HEK293 (cell line): ENCODE results near the gene XBP1.

Experiments used
- CTCF ChIA-PET: fragments of 350-600 bp; formaldehyde crosslinking; extraction: SDS; loops from one replicate; lab custom pipeline; 2021; ENCODE audit warnings: antibody characterized with exemption; lab: Yijun Ruan, JAX
- POLR2A ChIA-PET: fragments of 300-600 bp; formaldehyde crosslinking; extraction: SDS; loops from one replicate; lab custom pipeline; 2020; ENCODE audit warnings: antibody characterized with exemption, inconsistent platforms; lab: Yijun Ruan, JAX
- H3K27ac ChIP-seq: fragments of 200-500 bp; sonication (Bioruptor generic); 2 replicates; pipeline ENCODE4 v1.5.1; 2014; ENCODE audit warnings: low read depth, low read length, control low read depth, inconsistent platforms; ENCODE audit errors: extremely low read depth
- H3K36me3 ChIP-seq, 2 experiments: fragments of 200-500 bp in 1 of 2; sonication (Bioruptor generic) in 1 of 2; 1 replicate in 1 of 2; 2 replicates in 1 of 2; pipeline ENCODE4 v1.5.1; 2014 to 2017; ENCODE audit warnings: inconsistent platforms in 2 of 2, low read length in 2 of 2; ENCODE audit not compliant: control insufficient read depth in 2 of 2, insufficient read depth in 1 of 2
- H3K4me1 ChIP-seq: fragments of 200-500 bp; sonication (Bioruptor generic); 2 replicates; pipeline ENCODE4 v1.5.1; 2014; ENCODE audit warnings: mild to moderate bottlenecking, low read length, inconsistent platforms; ENCODE audit not compliant: control insufficient read depth, insufficient read depth
- H3K4me3 ChIP-seq: 2 replicates; pipeline ENCODE4 v1.5.1; 2011; ENCODE audit warnings: low read depth, mild to moderate bottlenecking, control low read depth, low read length, moderate library complexity
- H3K9me3 ChIP-seq: fragments of 200-500 bp; sonication (Bioruptor generic); 2 replicates; pipeline ENCODE4 v1.5.1; 2014; ENCODE audit warnings: low read depth, low read length, inconsistent platforms; ENCODE audit not compliant: control insufficient read depth, insufficient read depth
- BCL11B ChIP-seq: fragments of 450-650 bp; formaldehyde crosslinking; IDR thresholded peaks from 2 replicates; pipeline ENCODE4 v1.5.1; 2016; ENCODE audit warnings: low read depth, missing biosample characterization, missing genetic modification characterization
- ELK4 ChIP-seq: IDR thresholded peaks from 2 replicates; pipeline ENCODE4 v1.6.1; 2011; ENCODE audit warnings: mild to moderate bottlenecking, low read depth, low read length, borderline replicate concordance
- IKZF3 ChIP-seq: fragments of 450-650 bp; IDR thresholded peaks from 2 replicates; pipeline ENCODE4 v1.5.0; 2018; ENCODE audit warnings: missing biosample characterization, mild to moderate bottlenecking, missing genetic modification characterization, moderate library complexity
- KLF16 ChIP-seq: fragments of 450-650 bp; formaldehyde crosslinking; IDR thresholded peaks from 2 replicates; pipeline ENCODE4 v1.5.1; 2017; ENCODE audit warnings: missing biosample characterization, missing genetic modification characterization
- PRDM2 ChIP-seq: fragments of 450-650 bp; formaldehyde crosslinking; IDR thresholded peaks from 2 replicates; pipeline ENCODE4 v1.5.1; 2016; ENCODE audit warnings: missing biosample characterization, missing genetic modification characterization, borderline replicate concordance
- SP2 ChIP-seq: fragments of 450-650 bp; formaldehyde crosslinking; IDR thresholded peaks from 2 replicates; pipeline ENCODE4 v1.5.1; 2016; ENCODE audit warnings: missing biosample characterization, missing genetic modification characterization
- ZFP69B ChIP-seq: fragments of 450-650 bp; formaldehyde crosslinking; IDR thresholded peaks from 2 replicates; pipeline ENCODE4 v1.5.1; 2016; ENCODE audit warnings: missing biosample characterization, missing genetic modification characterization
- ZNF112 ChIP-seq: fragments of 450-650 bp; formaldehyde crosslinking; IDR thresholded peaks from 2 replicates; pipeline ENCODE4 v1.5.0; 2017; ENCODE audit warnings: missing biosample characterization, missing genetic modification characterization
- ZNF18 ChIP-seq: fragments of 450-650 bp; formaldehyde crosslinking; IDR thresholded peaks from 2 replicates; pipeline ENCODE4 v1.5.1; 2016; ENCODE audit warnings: missing biosample characterization, missing genetic modification characterization
- ZNF223 ChIP-seq: fragments of 450-650 bp; formaldehyde crosslinking; IDR thresholded peaks from 2 replicates; pipeline ENCODE4 v1.5.1; 2016; ENCODE audit warnings: missing biosample characterization, missing genetic modification characterization
- ZNF311 ChIP-seq: fragments of 450-650 bp; formaldehyde crosslinking; IDR thresholded peaks from 2 replicates; pipeline ENCODE4 v1.5.1; 2017; ENCODE audit warnings: missing biosample characterization, missing genetic modification characterization, borderline replicate concordance
- ZNF48 ChIP-seq: fragments of 450-650 bp; formaldehyde crosslinking; IDR thresholded peaks from 2 replicates; pipeline ENCODE4 v1.5.1; 2016; ENCODE audit warnings: missing biosample characterization, missing genetic modification characterization
- ZNF518A ChIP-seq: fragments of 450-650 bp; formaldehyde crosslinking; conservative IDR thresholded peaks from 2 replicates; pipeline ENCODE4 v1.5.1; 2016; ENCODE audit warnings: low read depth, missing biosample characterization, missing genetic modification characterization
- ZNF585B ChIP-seq: fragments of 450-650 bp; formaldehyde crosslinking; IDR thresholded peaks from 2 replicates; pipeline ENCODE4 v1.5.1; 2016; ENCODE audit warnings: missing biosample characterization, missing genetic modification characterization
- ZNF626 ChIP-seq: fragments of 450-650 bp; sonication (Bioruptor Pico); formaldehyde crosslinking; IDR thresholded peaks from 2 replicates; pipeline ENCODE4 v1.5.1; 2018; ENCODE audit warnings: missing biosample characterization, missing genetic modification characterization, inconsistent platforms
- ZNF660 ChIP-seq: fragments of 450-650 bp; IDR thresholded peaks from 2 replicates; pipeline ENCODE4 v1.5.1; 2018; ENCODE audit warnings: missing biosample characterization, mild to moderate bottlenecking, missing genetic modification characterization
- ZNF692 ChIP-seq: fragments of 450-650 bp; formaldehyde crosslinking; IDR thresholded peaks from 2 replicates; pipeline ENCODE4 v1.5.1; 2016; ENCODE audit warnings: missing biosample characterization, missing genetic modification characterization
- ZSCAN30 ChIP-seq: fragments of 450-650 bp; IDR thresholded peaks from 2 replicates; pipeline ENCODE4 v1.5.1; 2018; ENCODE audit warnings: missing biosample characterization, mild to moderate bottlenecking, missing genetic modification characterization, moderate library complexity

Gene XBP1

GRCh38 chr22:28798810-28799605 is 1.4 kb downstream of the XBP1 start (continued):
- TF ChIP-seq ZNF18 (no peak), KLF16 (tag by site-specific recombination) (no peak; the same call in 1 of the 2 replicates), ZNF518A (tag by site-specific recombination) (peak; percentile 37; the same call in 1 of the 2 replicates), ELK4 (no peak), BCL11B (tag by site-specific recombination) (peak; percentile 53; the same call in 1 of the 2 replicates), ZNF626 (tag by site-specific recombination) (no peak), ZFP69B (peak; percentile 84), ZNF112 (tag by site-specific recombination) (no peak), ZNF48 (no peak), ZSCAN30 (tag by site-specific recombination) (peak; percentile 79; the same call in 1 of the 2 replicates), IKZF3 (tag by site-specific recombination) (peak; percentile 94)

GRCh38 chr22:28795932-28796856 is 4.2 kb downstream of the XBP1 start:
- no peaks in the 10 kb centered on the region for H3K4me1 ChIP-seq
- no peak overlapping the region for H3K4me3 ChIP-seq
- H3K9me3 ChIP-seq = no peaks in the 10 kb centered on the region
- no peak overlapping the region for H3K27ac ChIP-seq
- CTCF ChIA-PET = interaction anchor here (0.7 to 1.5 kb wide), 2 partner anchors 32 to 830 kb away, joined by 3 read pairs; no protein-coding TSS in a partner anchor
- peaks cover 46 to 63% of the 10 kb centered on the region in 2 experiments for H3K36me3 ChIP-seq
- POLR2A ChIA-PET = interaction anchor here (0.5 to 2.0 kb wide), 2 partner anchors 11 to 45 kb away, joined by 7 read pairs; no protein-coding TSS in a partner anchor
- TF ChIP-seq ZNF311 (tag by site-specific recombination) (no peak), PRDM2 (tag by site-specific recombination) (no peak), ZNF692 (tag by site-specific recombination) (no peak), ZNF223 (tag by site-specific recombination) (no peak), ZNF660 (tag by site-specific recombination) (no peak), SP2 (tag by site-specific recombination) (no peak), ZNF585B (no peak)
